RWPE2 (cell line): ENCODE results near the gene NPC1L1.

ENCODE experiments used
- ATAC-seq: fragments of 200-7000 bp; cut with Tn5 transposase; 3 replicates; pipeline ENCODE4 v1.9.1; 2021; ENCODE audit warnings: low read depth
- DNase-seq: peaks from one replicate; pipeline ENCODE4 v3.0.0-alpha.2; 2020; ENCODE audit warnings: low spot score
- H3K27ac ChIP-seq: fragments of 450-650 bp; 2 replicates; pipeline ENCODE4 v1.5.1; 2017; ENCODE audit warnings: mild to moderate bottlenecking; ENCODE audit not compliant: poor library complexity, severe bottlenecking
- H3K27me3 ChIP-seq: fragments of 250-450 bp; sonication (Bioruptor Pico); 2 replicates; pipeline ENCODE4 v1.5.1; 2021; ENCODE audit warnings: mild to moderate bottlenecking, moderate library complexity; ENCODE audit not compliant: insufficient read depth, poor library complexity, severe bottlenecking
- H3K36me3 ChIP-seq: fragments of 250-450 bp; sonication (Bioruptor Pico); 2 replicates; pipeline ENCODE4 v1.5.1; 2020; ENCODE audit warnings: low read depth, mild to moderate bottlenecking, moderate library complexity
- H3K4me1 ChIP-seq: fragments of 250-450 bp; sonication (Bioruptor Pico); 2 replicates; pipeline ENCODE4 v1.5.1; 2021; ENCODE audit warnings: mild to moderate bottlenecking, moderate library complexity; ENCODE audit not compliant: insufficient read depth, poor library complexity, severe bottlenecking
- H3K4me3 ChIP-seq: fragments of 250-450 bp; sonication (Bioruptor Pico); 2 replicates; pipeline ENCODE4 v1.5.1; 2021; ENCODE audit warnings: mild to moderate bottlenecking, moderate library complexity; ENCODE audit not compliant: severe bottlenecking
- H3K9me3 ChIP-seq: fragments of 250-450 bp; sonication (Bioruptor Pico); 2 replicates; pipeline ENCODE4 v1.5.1; 2021; ENCODE audit warnings: mild to moderate bottlenecking, moderate library complexity; ENCODE audit not compliant: severe bottlenecking
- TF ChIP-seq, protein P1 (sequence below): fragments of 450-650 bp; IDR thresholded peaks from one replicate; pipeline ENCODE4 v1.5.1; 2017; ENCODE audit warnings: mild to moderate bottlenecking, moderate library complexity; ENCODE audit not compliant: poor library complexity, severe bottlenecking

The NPC1L1 gene

DNA sequence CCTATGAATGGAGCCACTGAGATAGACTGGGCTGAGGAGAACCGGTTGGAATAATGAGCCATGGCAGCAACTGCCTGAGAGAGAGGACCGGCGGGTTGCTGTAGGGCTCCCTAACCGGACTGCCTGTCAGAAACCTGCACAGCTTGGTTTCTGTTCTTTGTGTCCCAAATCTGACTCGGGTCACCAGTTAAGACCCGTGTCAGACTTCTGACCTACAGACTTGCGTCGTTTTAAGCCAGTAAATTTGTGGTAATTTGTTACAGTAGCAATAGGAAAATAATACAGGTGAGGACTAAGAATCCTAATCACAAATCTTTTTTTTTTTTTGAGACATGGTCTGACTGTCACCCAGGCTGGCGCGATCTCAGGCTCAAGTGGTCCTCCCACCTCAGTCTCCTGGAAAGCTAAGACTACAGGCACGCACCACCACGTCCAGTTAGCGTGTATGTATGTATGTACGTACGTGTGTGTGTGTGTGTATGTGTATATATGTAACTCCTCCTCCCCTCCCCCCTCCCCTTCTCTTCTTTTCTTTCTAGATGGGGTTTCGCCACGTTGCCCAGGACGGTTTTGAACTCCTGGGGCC, 33.2 kb upstream of the NPC1L1 start:
- H3K4me3 ChIP-seq, result peak overlapping the region; percentile 86
- ATAC-seq (no peak), DNase-seq (no peak)
- peak overlapping the region; percentile 47 for H3K27ac ChIP-seq
- TF ChIP-seq, protein P1, sequence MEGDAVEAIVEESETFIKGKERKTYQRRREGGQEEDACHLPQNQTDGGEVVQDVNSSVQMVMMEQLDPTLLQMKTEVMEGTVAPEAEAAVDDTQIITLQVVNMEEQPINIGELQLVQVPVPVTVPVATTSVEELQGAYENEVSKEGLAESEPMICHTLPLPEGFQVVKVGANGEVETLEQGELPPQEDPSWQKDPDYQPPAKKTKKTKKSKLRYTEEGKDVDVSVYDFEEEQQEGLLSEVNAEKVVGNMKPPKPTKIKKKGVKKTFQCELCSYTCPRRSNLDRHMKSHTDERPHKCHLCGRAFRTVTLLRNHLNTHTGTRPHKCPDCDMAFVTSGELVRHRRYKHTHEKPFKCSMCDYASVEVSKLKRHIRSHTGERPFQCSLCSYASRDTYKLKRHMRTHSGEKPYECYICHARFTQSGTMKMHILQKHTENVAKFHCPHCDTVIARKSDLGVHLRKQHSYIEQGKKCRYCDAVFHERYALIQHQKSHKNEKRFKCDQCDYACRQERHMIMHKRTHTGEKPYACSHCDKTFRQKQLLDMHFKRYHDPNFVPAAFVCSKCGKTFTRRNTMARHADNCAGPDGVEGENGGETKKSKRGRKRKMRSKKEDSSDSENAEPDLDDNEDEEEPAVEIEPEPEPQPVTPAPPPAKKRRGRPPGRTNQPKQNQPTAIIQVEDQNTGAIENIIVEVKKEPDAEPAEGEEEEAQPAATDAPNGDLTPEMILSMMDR, result no peak
- no peaks in the 10 kb centered on the region for H3K27me3 ChIP-seq
- peaks cover 67% of the 10 kb centered on the region for H3K36me3 ChIP-seq
- H3K4me1 ChIP-seq, result no peaks in the 10 kb centered on the region
- H3K9me3 ChIP-seq, result no peaks in the 10 kb centered on the region

DNA sequence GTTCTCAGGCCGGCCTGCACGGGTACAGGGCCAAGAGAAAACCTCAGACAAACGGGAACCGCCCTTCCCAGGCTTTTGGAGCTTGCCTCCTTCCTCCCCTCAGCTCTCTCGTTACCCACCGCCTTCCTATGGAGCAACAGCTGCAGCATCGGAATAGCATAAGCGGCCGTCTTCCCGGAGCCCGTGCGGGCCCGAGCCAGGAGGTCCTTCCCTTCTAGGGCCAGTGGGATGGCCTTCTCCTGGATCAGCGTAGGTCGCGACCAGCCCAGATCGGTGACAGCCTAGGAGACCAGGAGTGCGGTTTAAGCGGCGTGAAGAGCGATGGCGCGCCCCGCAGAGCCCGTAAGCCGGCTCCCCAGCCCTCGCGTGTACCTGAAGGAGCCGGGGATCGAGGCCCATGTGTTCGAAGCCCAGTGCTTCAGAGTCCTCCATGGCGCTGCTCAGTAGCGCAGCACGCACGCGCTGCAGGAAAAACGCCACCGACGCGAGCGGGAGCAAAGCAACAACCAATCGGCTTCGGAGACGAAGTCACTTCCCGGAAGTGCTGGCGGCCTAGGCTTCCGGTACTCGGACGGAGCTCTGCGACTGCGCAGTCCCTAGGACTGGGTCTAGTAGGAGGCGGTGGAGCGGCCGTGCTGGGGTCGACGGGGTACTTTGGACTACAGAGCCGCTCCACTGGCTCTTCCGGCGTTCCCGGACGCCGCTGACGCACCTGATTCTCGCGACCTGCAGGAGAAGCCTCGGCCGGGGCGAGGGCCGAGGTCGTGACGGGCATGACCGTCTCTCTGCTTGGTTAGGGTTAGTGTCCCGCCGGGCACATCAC, 32.5 kb upstream of the NPC1L1 start, which contains the start of gene DDX56:
TSS of gene DDX56 (minus strand) at position 445 of the 823 bp plus-strand sequence. CDS start at position 432, 13 bp downstream.
- Histone ChIP-seq H3K9me3 (no peaks in the 10 kb centered on the region), H3K36me3 (peaks cover 68% of the 10 kb centered on the region), H3K4me1 (no peaks in the 10 kb centered on the region), H3K4me3 (peak within 1 kb of the TSS; percentile 86), H3K27me3 (no peaks in the 10 kb centered on the region), H3K27ac (peak within 1 kb of the TSS; percentile 47)
- ATAC-seq (peak; percentile 95), DNase-seq (peak; percentile 94)
- TF ChIP-seq, protein P1, result no peak

DNA sequence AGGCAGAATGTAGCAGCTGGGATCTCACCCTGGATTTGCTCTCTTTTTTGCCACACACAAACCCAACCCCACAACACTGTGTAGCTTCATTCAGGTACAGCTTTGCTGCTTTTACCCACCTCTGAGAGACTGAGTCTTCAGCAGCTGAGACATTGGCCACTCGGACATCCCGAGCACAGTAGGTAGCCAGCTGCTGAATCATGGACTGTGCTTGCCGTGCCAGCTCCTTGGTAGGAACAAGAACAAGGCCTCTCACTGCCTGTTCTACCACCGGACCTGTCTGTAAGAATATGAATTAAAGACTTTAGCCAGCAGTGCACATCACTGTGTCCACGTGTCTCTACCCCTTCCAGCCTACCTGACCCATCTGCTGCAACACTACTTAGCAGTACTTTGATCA, 31.6 kb upstream of the NPC1L1 start:
- no peak overlapping the region for H3K27ac ChIP-seq
- ATAC-seq, result no peak
- DNase-seq, result no peak
- TF ChIP-seq, protein P1, result no peak
- H3K36me3 ChIP-seq, result peaks cover 70% of the 10 kb centered on the region
- no peaks in the 10 kb centered on the region for H3K27me3 ChIP-seq
- no peaks in the 10 kb centered on the region for H3K9me3 ChIP-seq
- peak overlapping the region; percentile 86 for H3K4me3 ChIP-seq
- no peaks in the 10 kb centered on the region for H3K4me1 ChIP-seq

DNA sequence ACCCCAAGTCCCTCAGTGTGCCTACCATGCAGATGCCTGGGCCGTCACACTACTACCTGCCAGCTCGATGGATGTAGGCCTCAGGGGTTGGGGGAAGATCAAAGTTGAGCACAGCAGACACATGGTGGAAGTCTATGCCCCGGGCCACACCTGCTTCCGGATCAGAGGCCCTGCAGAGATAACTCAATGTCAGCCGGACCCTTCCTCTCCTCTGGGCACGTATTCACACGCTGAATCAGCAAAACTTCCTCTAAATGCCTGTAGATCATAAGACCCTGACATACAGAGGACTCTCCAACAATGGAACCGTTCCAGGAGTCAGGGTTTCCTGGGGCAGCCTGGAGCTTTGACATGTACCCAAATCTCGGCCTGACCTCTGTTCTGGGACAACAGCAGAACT, 28.8 kb upstream of the NPC1L1 start:
- no peak overlapping the region for H3K4me3 ChIP-seq
- no peaks in the 10 kb centered on the region for H3K9me3 ChIP-seq

More for the DNA sequence above, 28.8 kb upstream of the NPC1L1 start:
- Histone ChIP-seq H3K36me3 (peaks cover 81% of the 10 kb centered on the region), H3K27me3 (no peaks in the 10 kb centered on the region), H3K4me1 (no peaks in the 10 kb centered on the region), H3K27ac (no peak overlapping the region)
- DNase-seq (no peak), ATAC-seq (no peak)
- TF ChIP-seq, protein P1, result no peak
